DOHH2 (cell line): Measurements from ENCODE around the gene HK1.

Experiments
- CTCF ChIP-seq: fragments of 200-600 bp; sonication (generic); IDR thresholded peaks from one replicate; pipeline ENCODE4 v1.5.1; 2014; ENCODE audit warnings: antibody characterized with exemption, mild to moderate bottlenecking, low read depth, low read length; ENCODE audit not compliant: poor library complexity, severe bottlenecking
- EZH2phosphoT487 ChIP-seq: fragments of 200-600 bp; sonication (generic); IDR thresholded peaks from 2 replicates; pipeline ENCODE4 v1.6.1; 2017; ENCODE audit warnings: borderline replicate concordance, mild to moderate bottlenecking, antibody characterized with exemption, low read length, moderate library complexity, mixed read lengths

DNA sequence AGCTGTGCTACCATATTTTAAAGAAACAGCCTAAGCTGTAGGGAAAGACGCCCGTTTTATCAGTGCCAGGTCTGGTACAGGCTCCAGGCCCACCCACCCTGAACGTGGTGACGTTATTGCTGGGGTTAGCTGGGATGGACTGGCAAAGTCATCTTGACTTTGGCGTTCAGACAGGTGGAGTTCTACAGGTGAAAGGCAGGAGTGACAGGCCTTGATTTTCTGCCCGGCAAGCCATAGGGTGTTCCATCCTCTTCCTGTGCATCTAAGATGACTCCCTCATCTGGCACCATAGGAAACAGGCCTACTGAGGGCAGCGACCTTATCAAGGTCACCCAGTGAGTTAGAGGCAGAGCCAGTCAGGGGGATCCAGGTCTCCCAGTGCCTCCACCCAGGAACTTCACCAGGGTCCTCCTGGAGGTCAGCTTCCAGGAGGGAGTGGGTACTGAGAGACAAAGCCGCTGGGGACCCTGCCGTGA is 41.6 kb downstream of the HK1 start:
- TF ChIP-seq CTCF (no peak), EZH2phosphoT487 (no peak)
